Endodermal cell (in vitro differentiated cells): Measurements from ENCODE around the gene COL4A2. TPM values are rescaled to one million over a fixed set of nuclear protein-coding genes. Genes with fewer than 3 reads are reported as not detected.

Experiments
- DNase-seq: peaks from one replicate; pipeline ENCODE4 v3.0.0-alpha.2; 2017
- H3K27ac ChIP-seq: 2 replicates; pipeline ENCODE4 v1.5.1; 2013; ENCODE audit warnings: mild to moderate bottlenecking, low read depth, low read length, moderate library complexity
- H3K27me3 ChIP-seq: 2 replicates; pipeline ENCODE4 v1.6.1; 2013; ENCODE audit warnings: mild to moderate bottlenecking, low read length, moderate library complexity; ENCODE audit not compliant: insufficient read depth, control insufficient read depth, poor library complexity, severe bottlenecking
- H3K36me3 ChIP-seq: 2 replicates; pipeline ENCODE4 v1.7.0; 2013; ENCODE audit warnings: mild to moderate bottlenecking, low read length, moderate library complexity; ENCODE audit not compliant: control insufficient read depth, insufficient read depth
- H3K4me1 ChIP-seq: one replicate; pipeline ENCODE4 v1.7.0; 2013; ENCODE audit warnings: low read length; ENCODE audit not compliant: control insufficient read depth, insufficient read depth
- H3K4me3 ChIP-seq: 2 replicates; pipeline ENCODE4 v1.5.1; 2013; ENCODE audit warnings: mild to moderate bottlenecking, low read length, moderate library complexity
- H3K9ac ChIP-seq: 2 replicates; pipeline ENCODE4 v1.6.1; 2013; ENCODE audit warnings: mild to moderate bottlenecking, low read length, moderate library complexity; ENCODE audit not compliant: poor library complexity, severe bottlenecking; ENCODE audit errors: extremely low read depth
- H3K9me3 ChIP-seq: 2 replicates; pipeline ENCODE4 v1.6.1; 2013; ENCODE audit warnings: mild to moderate bottlenecking, low read length, moderate library complexity; ENCODE audit not compliant: control insufficient read depth
- H3K27ac Mint-ChIP-seq: 2 replicates; pipeline ENCODE4 v1.8.0; 2020; ENCODE audit warnings: mixed read lengths
- H3K27me3 Mint-ChIP-seq: 2 replicates; pipeline ENCODE4 v1.8.0; 2021; ENCODE audit warnings: mild to moderate bottlenecking, mixed read lengths; ENCODE audit not compliant: insufficient read depth
- H3K36me3 Mint-ChIP-seq: 2 replicates; pipeline ENCODE4 v1.8.0; 2020; ENCODE audit warnings: low read depth, mixed read lengths
- H3K4me1 Mint-ChIP-seq: 2 replicates; pipeline ENCODE4 v1.8.0; 2020; ENCODE audit warnings: mixed read lengths
- H3K4me3 Mint-ChIP-seq: 2 replicates; pipeline ENCODE4 v1.8.0; 2020; ENCODE audit warnings: mild to moderate bottlenecking, moderate library complexity, mixed read lengths
- H3K9me3 Mint-ChIP-seq: 2 replicates; pipeline ENCODE4 v1.8.0; 2020; ENCODE audit warnings: mild to moderate bottlenecking, mixed read lengths
- CTCF ChIP-seq: fragments of 200-600 bp; sonication (generic); conservative IDR thresholded peaks from 2 replicates; pipeline ENCODE4 v1.5.0; 2021; ENCODE audit warnings: antibody characterized with exemption, mild to moderate bottlenecking
- WGBS, 2 experiments: methylation state at CpG; one replicate each; pipeline versions ENCODE4 v1.1.5 to v1.1.7; 2013; ENCODE audit warnings: missing lambda C conversion rate in 2 of 2, mixed read lengths in 1 of 2; ENCODE audit not compliant: insufficient coverage in 1 of 2, insufficient read length in 1 of 2; 5-methylcytosine and 5-hydroxymethylcytosine counted together
- total RNA-seq, 2 donors: library from RNA; stranded (reverse); fragmentation: NEBNext Ultra II Directional in 1 of 2; extraction: Animal tissue kit (Norgen Biotek cat#: 25700) in 1 of 2; gene quantifications; 2 replicates in 1 of 2; 3 replicates in 1 of 2; pipeline ENCODE4 v1.2.1, GENCODE V29; 2021

COL4A2 gene
- total RNA-seq, 2 donors from 2014 or later: 388 to 398 TPM

- Mint-ChIP-seq H3K4me1 (peaks cover 6% of the 10 kb centered on the region), H3K9me3 (peaks cover 4% of the 10 kb centered on the region), H3K27ac (peak overlapping the region; percentile 72), H3K27me3 (no peaks in the 10 kb centered on the region), H3K36me3 (peaks cover 93% of the 10 kb centered on the region), H3K4me3 (no peak overlapping the region)
- H3K27me3 ChIP-seq: no peaks in the 10 kb centered on the region
- no peak for TF ChIP-seq CTCF
- WGBS, 2 experiments: 92 to 96% methylated on average over 15 to 24 of the region's 24 CpGs
- peak overlapping the region; percentile 29 for H3K27ac ChIP-seq
- H3K36me3 ChIP-seq: peaks cover 99% of the 10 kb centered on the region
- no peaks in the 10 kb centered on the region for H3K4me1 ChIP-seq
- no peak for DNase-seq
- H3K9ac ChIP-seq: no peak overlapping the region
- H3K4me3 ChIP-seq: no peak overlapping the region
- peaks cover 23% of the 10 kb centered on the region for H3K9me3 ChIP-seq
Measured at GRCh38 chr13:110491869-110492678, 185.0 kb downstream of the COL4A2 start.

- H3K36me3 Mint-ChIP-seq: peaks cover 92% of the 10 kb centered on the region
- TF ChIP-seq CTCF: no peak
- no peak overlapping the region for H3K4me3 Mint-ChIP-seq
- H3K9me3 ChIP-seq: peaks cover 23% of the 10 kb centered on the region
- H3K27ac Mint-ChIP-seq: peak overlapping the region; percentile 72
- no peaks in the 10 kb centered on the region for H3K4me1 Mint-ChIP-seq
- H3K27me3 ChIP-seq: no peaks in the 10 kb centered on the region
- WGBS, 2 experiments: 94 to 95% methylated on average over 19 to 30 of the region's 30 CpGs
- no peaks in the 10 kb centered on the region for H3K4me1 ChIP-seq
- no peak overlapping the region for H3K4me3 ChIP-seq
- H3K27ac ChIP-seq: peak overlapping the region; percentile 29
- no peak overlapping the region for H3K9ac ChIP-seq
- H3K27me3 Mint-ChIP-seq: no peaks in the 10 kb centered on the region
- no peak for DNase-seq
- H3K36me3 ChIP-seq: peaks cover 99% of the 10 kb centered on the region
- peaks cover 4% of the 10 kb centered on the region for H3K9me3 Mint-ChIP-seq
Measured at GRCh38 chr13:110492679-110493593, 185.9 kb downstream of the COL4A2 start.

- peak overlapping the region; percentile 39 for H3K27ac Mint-ChIP-seq
- no peak overlapping the region for H3K4me3 Mint-ChIP-seq
- H3K4me1 ChIP-seq: no peaks in the 10 kb centered on the region
- no peak overlapping the region for H3K4me3 ChIP-seq
- DNase-seq: no peak
- peaks cover 94% of the 10 kb centered on the region for H3K36me3 Mint-ChIP-seq
- no peaks in the 10 kb centered on the region for H3K27me3 ChIP-seq
- H3K4me1 Mint-ChIP-seq: no peaks in the 10 kb centered on the region
- peaks cover 23% of the 10 kb centered on the region for H3K9me3 ChIP-seq
- no peaks in the 10 kb centered on the region for H3K27me3 Mint-ChIP-seq
- TF ChIP-seq CTCF: no peak
- H3K27ac ChIP-seq: no peak overlapping the region
- peaks cover 4% of the 10 kb centered on the region for H3K9me3 Mint-ChIP-seq
- no peak overlapping the region for H3K9ac ChIP-seq
- 98 to 100% methylated on average over 2 to 9 of the region's 9 CpGs for WGBS, 2 experiments
- H3K36me3 ChIP-seq: peaks cover 99% of the 10 kb centered on the region
Measured at GRCh38 chr13:110493613-110494012, 186.5 kb downstream of the COL4A2 start.
